Measurements from ENCODE around the gene KCNK13.

Gene KCNK13

DNA sequence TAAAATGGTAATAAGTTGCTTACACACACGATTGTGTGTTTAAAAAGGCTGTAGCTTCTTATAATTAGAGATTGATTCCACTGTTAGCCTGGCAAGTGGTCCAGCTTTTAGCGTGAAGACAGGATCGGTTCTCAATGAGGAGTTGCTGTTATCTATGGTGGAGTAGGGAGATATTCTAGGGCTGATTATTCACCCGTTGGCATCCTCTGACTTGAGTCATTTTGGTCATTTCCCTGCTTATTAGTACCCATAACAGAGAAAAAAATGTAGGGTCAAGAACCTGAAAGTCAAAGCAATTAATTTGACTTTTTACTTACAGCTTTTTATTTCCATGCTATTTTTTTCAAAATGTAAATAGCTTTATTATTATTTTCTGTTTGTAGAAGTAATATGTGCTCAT is 76.0 kb downstream of the KCNK13 start:
- no peak for DNase-seq

- DNase-seq: no peak
Measured at GRCh38 chr14:90139199-90139598, 77.4 kb downstream of the KCNK13 start.

DNA sequence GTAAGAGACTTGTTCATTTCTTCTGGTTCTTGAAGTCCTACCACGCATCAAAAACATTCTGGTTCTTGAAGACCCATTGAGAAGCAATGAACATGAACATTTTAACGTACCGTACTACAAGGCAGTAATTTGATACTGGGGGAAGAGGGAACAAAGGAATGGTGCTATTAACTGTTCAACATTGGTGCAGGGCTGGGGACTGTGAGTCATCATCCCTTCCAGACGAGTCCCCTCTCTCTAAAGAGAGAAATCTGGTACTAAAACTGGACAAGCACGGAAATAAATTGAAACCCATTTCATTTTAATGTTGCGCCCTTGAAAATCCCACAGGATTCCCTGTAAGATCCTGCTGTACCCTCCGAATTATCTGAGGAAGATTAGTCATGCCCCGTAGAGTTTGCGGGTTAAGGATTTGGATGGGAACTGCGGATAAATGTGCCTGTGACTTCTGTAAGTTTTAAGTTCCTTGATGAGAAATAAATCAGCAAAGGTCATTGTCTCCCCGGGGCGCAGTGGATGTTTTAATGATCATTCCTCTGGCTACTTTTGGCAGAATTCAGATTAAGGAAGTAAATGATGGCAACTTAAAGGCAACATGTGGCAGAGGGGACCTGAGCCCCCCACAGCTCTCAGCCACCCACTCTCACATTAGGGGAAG is 78.6 kb downstream of the KCNK13 start:
- no peak for DNase-seq

DNA sequence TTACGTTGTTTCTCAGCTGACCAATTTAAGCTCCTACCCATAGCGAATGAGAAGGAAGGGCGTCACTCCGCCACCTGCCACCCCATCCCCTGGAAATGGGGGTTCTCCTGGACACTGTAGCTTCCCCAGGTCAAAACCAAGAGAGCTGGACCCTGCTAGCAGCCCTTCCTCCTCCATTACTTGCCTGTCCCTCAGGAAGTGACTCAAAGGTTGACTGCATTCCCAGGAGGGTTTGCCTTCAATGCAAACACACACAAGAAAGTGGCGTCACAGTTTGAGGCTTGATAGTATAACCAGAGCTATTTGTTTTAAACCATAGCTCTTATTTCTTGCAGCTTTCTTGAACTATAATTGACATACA is 79.1 kb downstream of the KCNK13 start:
- no peak for DNase-seq

DNA sequence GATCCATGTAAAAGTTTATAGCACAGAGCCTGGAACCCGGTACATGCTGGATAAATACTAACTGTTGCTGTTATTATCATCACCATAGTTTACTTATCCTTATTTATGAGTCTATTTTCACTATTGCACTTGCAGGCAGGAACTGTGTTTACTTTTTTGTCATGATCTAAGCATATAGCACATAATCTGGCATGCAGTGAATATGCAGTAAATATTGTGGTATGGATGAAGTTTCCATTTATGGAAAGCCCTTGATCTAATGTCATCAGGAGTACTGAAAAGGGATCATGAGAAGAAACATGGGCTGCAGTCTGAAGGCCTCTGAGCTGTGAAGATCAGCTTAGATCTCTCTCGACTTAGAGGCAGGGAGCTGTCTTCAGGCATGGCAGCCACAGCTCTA is 91.6 kb downstream of the KCNK13 start:
- DNase-seq: no peak

DNA sequence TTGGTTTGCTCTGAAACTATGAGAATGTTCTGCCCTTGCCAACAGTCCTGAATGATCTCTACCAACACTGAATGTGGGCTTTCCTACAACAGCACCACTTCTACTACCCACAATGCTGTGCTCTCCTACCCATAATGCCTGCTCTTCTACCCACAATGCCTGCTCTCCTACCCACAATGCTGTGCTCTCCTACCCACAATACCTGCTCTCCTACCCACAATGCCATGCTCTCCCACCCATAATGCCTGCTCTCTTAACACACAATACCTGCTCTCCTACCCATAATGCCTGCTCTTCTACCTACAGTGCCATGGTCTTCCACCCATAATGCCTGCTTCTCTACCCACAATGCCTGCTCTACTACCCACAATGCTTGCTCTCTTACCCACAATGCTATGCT is 92.3 kb downstream of the KCNK13 start:
- no peak for DNase-seq

DNA sequence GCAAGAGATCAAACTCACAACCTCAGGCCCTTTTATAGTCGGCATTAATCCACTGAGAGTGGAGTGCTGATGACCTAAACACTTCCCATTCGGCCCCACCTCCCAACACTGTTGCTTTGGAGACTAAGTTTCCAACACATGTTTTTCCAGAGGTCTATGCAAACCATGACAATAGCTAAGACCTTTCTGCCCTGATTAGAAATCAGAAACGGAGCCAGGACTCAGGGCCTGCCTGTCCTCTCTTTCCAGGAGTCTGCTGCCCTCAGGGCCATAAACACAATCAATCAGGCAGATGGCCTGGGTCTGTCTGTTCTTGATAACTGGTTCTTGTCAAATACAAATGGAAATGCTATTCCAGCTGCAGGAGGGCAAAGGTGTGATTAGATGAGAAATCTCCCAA is 97.4 kb downstream of the KCNK13 start:
- DNase-seq: no peak

DNA sequence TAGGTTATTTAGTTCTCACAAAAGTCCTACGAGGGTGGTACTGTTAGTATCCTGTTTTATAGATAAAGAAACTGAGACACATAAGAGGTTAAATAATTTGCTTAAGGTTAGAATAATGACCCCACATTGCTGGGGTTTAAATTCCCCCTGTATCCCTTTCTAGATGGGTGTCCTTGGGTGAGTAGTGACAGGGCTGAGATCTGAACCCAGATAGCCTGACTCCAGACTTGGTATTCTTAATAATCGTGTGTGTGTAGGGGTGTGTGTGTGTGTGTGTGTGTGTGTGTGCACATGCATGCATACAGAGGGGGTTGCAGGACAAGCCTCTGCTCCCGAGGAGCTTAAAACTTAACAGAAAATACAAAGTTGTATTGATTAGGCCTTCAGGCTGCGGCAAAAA is 97.9 kb downstream of the KCNK13 start:
- DNase-seq: no peak

GRCh38 chr14:90161129-90161528 is 99.3 kb downstream of the KCNK13 start:
- DNase-seq: no peak

DNA sequence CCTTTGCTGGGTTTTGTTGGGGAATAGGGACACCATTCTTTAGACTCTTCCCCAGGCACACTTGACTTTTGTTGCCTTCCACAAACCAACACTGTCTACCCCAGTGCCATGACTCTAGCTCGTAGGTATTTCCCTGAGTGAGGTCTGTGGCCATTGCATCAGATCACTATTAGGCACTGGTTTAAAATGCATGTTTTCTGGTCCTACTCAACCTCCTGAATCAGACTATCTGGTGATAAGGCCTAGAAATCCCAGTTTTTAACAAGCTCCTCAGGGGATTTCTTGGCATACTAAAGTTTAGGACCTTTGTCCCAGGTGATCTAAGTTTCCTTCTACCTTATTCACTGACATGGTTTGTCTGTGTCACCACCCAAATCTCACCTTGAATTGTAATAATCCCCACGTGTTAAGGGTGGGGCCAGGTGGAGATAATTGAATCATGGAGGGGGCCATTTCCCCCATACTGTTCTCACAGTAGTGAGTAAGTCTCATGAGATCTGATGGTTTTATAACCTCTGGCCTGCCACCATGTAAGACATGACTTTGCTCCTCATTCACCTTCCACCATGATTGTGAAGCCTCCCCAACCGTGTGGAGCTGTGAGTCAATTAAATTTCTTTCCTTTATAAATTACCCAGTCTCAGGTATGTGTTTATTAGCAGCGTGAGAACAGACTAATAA is 106.8 kb downstream of the KCNK13 start:
- DNase-seq: no peak

- DNase-seq: no peak
Measured at GRCh38 chr14:90175631-90176030, 113.8 kb downstream of the KCNK13 start.

DNA sequence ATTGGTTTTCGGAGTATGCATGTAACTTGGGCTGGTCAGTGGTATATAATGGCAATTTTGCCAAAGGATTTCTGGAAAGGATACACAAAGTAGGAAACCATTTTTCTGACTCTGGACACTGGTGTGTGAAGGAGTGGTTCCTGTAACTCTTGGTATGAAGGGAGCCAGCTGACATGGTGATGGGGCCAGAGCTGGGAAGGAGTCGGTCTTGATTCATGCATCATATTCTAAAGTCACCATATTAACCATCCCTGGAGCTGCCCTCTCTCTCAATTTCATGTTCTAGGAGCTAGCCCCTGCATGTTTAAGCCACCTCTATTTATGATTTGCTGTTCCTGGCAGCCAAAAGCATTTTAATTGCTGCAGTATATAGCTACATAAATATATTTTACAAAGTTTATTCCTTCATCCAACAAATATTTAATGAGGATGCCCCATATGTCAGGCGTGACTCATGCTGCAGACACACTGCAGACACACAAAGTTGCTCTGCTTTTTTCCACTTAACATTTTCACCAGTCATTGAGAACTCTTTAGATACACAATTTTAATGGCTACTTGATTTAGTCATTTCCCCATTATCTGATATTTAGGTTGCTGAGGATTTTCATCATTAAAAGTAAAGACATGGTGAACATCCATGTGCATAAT is 115.9 kb downstream of the KCNK13 start:
- DNase-seq: no peak

GRCh38 chr14:90179357-90179756 is 117.6 kb downstream of the KCNK13 start:
- no peak for DNase-seq

- no peak for DNase-seq
Measured at GRCh38 chr14:90179809-90180779, 118.3 kb downstream of the KCNK13 start.

GRCh38 chr14:90184094-90184493 is 122.3 kb downstream of the KCNK13 start:
- no peak for DNase-seq

DNA sequence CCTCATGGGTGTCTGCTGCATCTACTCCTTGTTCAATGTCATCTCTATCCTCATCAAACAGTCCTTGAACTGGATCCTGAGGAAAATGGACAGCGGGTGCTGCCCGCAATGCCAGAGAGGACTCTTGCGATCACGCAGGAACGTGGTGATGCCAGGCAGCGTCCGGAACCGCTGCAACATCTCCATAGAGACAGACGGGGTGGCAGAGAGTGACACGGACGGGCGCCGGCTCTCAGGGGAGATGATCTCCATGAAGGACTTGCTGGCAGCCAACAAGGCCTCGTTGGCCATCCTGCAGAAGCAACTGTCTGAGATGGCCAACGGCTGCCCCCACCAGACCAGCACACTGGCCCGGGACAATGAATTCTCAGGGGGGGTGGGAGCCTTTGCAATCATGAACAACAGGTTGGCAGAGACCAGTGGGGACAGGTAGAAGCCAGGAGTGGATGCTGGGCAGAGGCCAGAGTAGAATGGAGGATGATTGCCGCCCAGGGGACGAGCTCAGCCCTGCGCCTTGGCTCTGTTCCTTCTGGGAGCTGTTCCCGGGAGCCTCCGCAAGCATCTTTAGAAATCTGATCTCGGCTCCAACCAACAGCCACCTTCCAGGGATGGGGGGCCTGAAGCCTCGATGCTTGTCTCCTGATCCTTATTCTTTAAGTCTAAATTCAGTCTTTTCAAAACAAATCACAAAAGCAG is 122.9 kb downstream of the KCNK13 start:
- no peak for DNase-seq

- no peak for DNase-seq
Measured at GRCh38 chr14:90188588-90188987, 126.8 kb downstream of the KCNK13 start.

DNA sequence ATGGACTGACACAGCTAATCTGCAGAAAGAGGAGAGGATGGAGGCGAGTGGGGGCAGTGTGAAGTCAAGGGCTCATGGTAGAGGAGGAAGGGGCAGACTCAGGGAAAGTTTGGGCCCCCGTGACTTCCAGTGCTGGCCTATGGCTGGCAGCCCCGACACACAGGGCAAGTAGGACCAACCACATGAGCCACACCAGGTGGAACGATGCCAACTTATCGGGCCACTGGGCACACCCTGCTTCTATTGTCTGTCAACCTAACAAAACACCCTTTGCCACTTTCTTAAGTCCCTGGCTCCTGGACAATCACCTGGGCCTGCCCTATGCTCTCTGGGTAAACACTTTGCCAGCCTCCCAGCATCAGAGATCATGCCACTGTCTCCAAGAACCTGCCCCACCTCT is 129.4 kb downstream of the KCNK13 start:
- no peak for DNase-seq

- no peak for DNase-seq
Measured at GRCh38 chr14:90191585-90191984, 129.8 kb downstream of the KCNK13 start.

- no peak for DNase-seq
Measured at GRCh38 chr14:90193925-90194324, 132.1 kb downstream of the KCNK13 start.

DNA sequence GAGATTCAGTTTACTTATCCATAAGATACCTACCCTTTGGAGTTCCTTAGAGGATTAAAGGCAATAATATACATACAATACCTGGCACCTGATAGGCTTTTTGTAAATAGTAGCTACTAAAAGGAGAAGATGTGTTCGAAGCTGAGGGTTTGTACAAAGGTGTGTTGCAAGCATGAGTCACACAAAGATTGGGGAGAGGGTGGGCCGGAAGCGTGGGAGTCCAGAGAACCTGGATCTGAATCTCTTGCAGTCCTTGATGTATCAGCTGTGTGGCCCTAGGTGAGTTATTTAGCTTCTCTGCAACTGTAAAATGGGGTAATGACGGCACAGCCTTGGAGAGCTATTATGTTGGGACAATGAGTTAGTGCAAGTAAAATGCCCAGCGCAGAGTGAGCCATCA is 132.9 kb downstream of the KCNK13 start:
- no peak for DNase-seq

GRCh38 chr14:90198541-90199060 is 136.8 kb downstream of the KCNK13 start:
- DNase-seq: no peak
